Large intestine (tissue), 3 donors: ENCODE results near the gene VWA2. TPM values are rescaled to one million over a fixed set of nuclear protein-coding genes. Genes with fewer than 3 reads are reported as not detected.

Source experiments
- DNase-seq, 2 donors: peaks; one replicate each; pipeline versions ENCODE4 v3.0.0 to v3.0.0-alpha.2; 2013
- H3K27ac ChIP-seq: one replicate; pipeline ENCODE4 v1.5.1; 2013; ENCODE audit warnings: low read length
- H3K27me3 ChIP-seq: 2 replicates; pipeline ENCODE4 v1.6.1; 2013; ENCODE audit warnings: low read length; ENCODE audit not compliant: control insufficient read depth, insufficient read depth
- H3K36me3 ChIP-seq: 2 replicates; pipeline ENCODE4 v1.6.1; 2013; ENCODE audit warnings: low read length; ENCODE audit not compliant: control insufficient read depth, insufficient read depth
- H3K4me1 ChIP-seq: one replicate; pipeline ENCODE4 v1.6.1; 2013; ENCODE audit warnings: low read length; ENCODE audit not compliant: control insufficient read depth, insufficient read depth
- H3K4me3 ChIP-seq: one replicate; pipeline ENCODE4 v1.5.1; 2013; ENCODE audit warnings: low read length
- H3K9me3 ChIP-seq: one replicate; pipeline ENCODE4 v1.6.1; 2013; ENCODE audit warnings: mild to moderate bottlenecking, low read depth, low read length, moderate library complexity; ENCODE audit not compliant: control insufficient read depth
- WGBS: methylation state at CpG from one replicate; pipeline ENCODE4 v1.1.5; 2013; ENCODE audit warnings: low lambda C conversion rate; ENCODE audit not compliant: insufficient coverage; 5-methylcytosine and 5-hydroxymethylcytosine counted together
- polyA plus RNA-seq: library from polyadenylated mRNA; unstranded; fragments of 120-200 nt; gene quantifications from one replicate; pipeline ENCODE4 v1.2.1, GENCODE V29; 2013

The VWA2 gene
- polyA plus RNA-seq, 1 donor: 4.6 TPM

DNA sequence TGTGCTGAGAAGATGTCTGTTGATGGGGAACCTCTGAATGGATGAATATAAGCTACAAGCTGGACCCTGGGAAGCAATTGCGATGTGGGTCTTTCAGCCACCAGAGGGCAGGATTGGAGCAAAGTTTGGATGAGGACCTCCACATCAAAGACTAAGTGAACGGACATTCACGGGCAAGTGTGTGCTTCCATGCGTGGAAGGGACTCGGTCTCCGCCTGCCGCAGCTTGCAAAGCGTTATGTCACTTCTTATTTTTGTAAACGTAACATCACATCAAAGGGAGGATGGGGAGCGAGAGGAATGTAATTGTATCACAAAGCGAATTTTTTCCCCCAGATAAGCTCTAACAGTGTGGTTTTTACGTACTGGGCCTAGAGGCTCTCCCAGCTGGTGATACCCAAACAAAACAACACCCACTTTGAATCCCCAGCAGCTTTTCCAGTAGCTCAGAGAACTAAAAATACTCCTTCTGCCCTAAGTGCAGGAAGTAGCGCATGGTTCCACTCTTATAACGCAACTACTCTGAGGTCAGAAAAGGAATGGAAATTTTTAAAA lies 65.0 kb downstream of the VWA2 start:
- no CpG with 5 or more reads among the region's 14 CpGs for WGBS
- Histone ChIP-seq H3K9me3 (no peaks in the 10 kb centered on the region), H3K4me3 (peak overlapping the region; percentile 7), H3K27ac (no peak overlapping the region), H3K4me1 (peaks cover 3% of the 10 kb centered on the region), H3K36me3 (peaks cover 13% of the 10 kb centered on the region), H3K27me3 (peaks cover 2% of the 10 kb centered on the region)
- peak; percentile 69 to 73 for DNase-seq

DNA sequence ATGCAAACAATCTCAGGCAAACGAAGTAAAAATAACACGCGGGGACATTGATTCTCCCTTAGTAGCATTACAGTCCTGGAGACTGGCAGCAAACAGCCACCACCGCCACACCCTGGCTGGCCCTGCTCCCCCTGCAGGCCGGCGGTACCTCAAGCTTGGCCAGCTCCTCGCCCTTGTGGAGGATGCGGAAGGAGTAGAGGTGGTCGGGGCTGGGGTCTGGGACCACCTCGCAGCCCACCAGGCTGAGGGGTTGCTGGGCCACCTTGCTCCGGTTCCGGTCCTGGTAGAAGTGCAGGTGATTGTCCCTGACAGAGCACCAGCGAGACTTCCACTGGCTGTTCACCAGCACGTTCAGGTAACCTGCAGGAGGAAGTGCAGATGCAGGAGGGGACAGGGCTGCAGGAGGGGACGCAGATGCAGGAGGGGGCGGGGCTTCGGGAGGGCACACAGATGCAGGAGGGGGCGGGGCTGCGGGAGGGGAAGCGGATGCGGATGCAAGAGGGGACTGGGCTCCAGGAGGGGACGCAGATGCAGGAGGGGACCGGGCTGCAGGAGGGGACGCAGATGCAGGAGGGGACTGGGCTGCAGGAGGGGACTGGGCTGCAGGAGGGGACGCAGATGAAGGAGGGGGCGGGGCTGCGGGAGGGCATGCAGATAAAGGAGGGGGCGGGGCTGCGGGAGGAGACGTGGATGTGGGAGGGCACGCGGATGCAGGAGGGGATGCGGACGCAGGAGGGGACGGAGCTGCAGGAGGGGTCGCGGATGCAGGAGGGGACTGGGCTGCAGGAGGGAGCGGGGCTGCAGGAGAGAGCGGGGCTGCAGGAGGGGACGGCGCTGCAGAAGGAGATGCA lies 65.7 kb downstream of the VWA2 start:
- Histone ChIP-seq H3K4me1 (peaks cover 3% of the 10 kb centered on the region), H3K9me3 (no peaks in the 10 kb centered on the region), H3K27me3 (peaks cover 2% of the 10 kb centered on the region), H3K27ac (no peak overlapping the region), H3K4me3 (peak overlapping the region; percentile 7), H3K36me3 (peaks cover 10% of the 10 kb centered on the region)
- no CpG with 5 or more reads among the region's 41 CpGs for WGBS
- DNase-seq: peak; percentile 31 to 54

DNA sequence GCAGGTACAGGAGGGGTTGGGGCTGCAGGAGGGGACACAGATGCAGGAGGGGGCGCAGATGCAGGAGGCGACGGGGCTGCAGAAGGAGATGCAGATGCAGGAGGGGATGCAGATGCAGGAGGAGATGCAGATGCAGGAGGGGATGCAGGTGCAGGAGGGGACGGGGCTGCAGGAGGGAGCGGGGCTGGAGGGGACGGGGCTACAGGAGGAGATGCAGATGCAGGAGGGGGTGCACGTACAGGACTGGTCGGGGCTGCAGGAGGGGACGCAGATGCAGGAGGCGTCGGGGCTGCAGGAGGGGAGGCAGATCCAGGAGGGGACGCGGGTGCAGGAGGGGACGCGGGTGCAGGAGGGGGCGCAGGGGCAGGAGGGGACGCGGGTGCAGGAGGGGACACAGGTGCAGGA lies 66.5 kb downstream of the VWA2 start:
- WGBS: 73% methylated on average over 3 of the region's 18 CpGs
- peaks cover 2% of the 10 kb centered on the region for H3K27me3 ChIP-seq
- no peak overlapping the region for H3K4me3 ChIP-seq
- peaks cover 3% of the 10 kb centered on the region for H3K36me3 ChIP-seq
- no peak for DNase-seq
- no peaks in the 10 kb centered on the region for H3K9me3 ChIP-seq
- no peak overlapping the region for H3K27ac ChIP-seq
- peaks cover 3% of the 10 kb centered on the region for H3K4me1 ChIP-seq

DNA sequence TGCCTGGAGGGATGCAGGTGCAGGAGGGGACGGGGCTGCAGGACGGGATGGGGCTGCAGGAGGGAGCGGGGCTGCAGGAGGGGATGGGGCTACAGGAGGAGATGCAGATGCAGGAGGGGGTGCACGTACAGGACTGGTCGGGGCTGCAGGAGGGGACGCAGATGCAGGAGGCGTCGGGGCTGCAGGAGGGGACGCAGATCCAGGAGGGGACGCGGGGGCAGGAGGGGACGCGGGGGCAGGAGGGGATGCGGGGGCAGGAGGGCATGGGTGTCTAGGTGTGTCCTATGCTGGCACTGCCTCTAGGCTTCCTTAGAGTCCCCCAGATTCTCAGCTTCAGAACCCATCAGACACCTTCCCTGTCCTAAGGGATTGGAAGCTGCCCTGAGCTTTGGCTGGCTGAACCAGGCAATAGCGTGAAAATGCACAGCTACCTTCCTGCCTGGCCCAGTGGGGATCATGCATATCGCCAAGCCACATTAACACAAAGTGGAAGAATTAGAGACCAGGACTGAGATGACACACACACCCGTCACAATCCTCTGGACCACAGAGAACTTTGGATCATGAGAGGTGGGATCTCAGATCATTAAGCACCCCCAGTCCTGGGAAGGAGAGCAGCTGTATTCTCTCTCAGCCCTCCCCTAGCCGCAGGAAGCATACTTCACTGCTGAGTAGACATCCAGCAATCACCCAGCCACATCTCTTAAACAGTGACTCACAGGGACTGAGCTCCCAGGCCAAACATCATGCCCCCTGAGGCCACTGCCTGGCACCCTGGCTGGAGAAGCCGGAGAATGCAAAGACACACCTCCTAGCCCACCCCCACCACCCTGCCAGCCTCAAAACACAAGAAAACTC lies 67.3 kb downstream of the VWA2 start:
- no peak for DNase-seq
- Histone ChIP-seq H3K4me1 (peaks cover 3% of the 10 kb centered on the region), H3K27me3 (peaks cover 2% of the 10 kb centered on the region), H3K9me3 (no peaks in the 10 kb centered on the region), H3K4me3 (no peak overlapping the region), H3K27ac (no peak overlapping the region), H3K36me3 (no peaks in the 10 kb centered on the region)
- whole genome bisulfite sequencing: no CpG with 5 or more reads among the region's 19 CpGs

DNA sequence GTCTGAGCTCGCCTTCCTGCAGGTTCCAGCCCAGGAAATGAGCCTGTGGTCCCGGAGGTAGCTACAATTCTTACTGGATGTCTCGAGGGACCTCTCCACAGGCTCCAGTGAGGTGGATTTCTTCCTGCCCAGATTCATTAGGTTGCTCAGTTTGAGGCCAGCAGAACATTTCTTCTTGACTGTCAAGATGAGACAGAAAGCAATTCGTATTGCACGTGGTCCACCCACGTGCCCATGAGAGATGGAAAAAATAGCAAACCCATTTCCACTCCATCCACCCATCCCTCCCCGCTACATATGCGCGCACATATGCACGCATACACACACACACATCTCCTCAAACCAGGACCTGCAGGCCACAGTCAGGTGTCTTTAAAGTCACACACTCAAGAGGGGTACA lies 68.7 kb downstream of the VWA2 start:
- Histone ChIP-seq H3K9me3 (no peaks in the 10 kb centered on the region), H3K27ac (no peak overlapping the region), H3K36me3 (no peaks in the 10 kb centered on the region), H3K4me1 (peaks cover 3% of the 10 kb centered on the region), H3K4me3 (no peak overlapping the region), H3K27me3 (peaks cover 2% of the 10 kb centered on the region)
- no peak for DNase-seq
- no CpG with 5 or more reads among the region's 10 CpGs for WGBS

DNA sequence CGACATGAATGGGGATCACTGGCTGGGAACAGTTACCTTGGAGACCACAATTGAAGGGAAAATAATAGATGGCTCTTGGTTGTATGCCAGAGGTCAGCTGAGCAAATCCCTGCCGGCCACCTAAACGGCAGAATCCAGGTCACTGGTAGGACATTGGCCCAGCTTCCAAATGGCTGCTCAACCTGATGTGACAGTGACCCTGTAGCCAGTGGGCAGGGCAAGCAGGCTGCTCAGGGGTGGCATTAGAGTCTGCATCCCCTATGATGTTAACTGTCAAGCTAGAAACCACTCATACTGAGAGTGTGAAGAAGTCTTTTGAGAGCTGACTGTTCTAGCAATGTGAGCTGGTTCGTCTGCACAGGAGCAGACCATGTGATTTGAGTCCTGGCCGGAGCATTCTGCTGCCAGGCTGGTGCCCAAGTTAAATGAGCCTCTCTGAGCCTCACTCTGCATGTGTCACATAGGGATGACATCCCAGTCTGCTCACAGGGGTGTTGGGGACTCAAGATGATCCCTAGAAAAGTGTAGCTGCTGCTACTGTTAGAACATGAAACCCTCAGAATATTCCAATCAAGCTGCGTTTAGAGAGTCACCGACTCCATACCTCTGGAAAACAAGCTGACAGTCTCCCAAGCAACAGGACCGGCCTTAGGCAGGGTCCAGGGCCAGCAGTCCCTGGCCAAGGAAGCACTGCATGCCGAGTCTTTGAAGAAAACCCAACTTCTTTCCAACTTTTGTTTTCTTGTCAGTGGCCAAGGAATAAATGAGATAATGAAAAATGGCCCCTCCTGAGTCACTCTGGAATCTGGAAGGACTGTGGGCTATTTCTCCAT lies 69.7 kb downstream of the VWA2 start:
- H3K27me3 ChIP-seq: peaks cover 2% of the 10 kb centered on the region
- no peak for DNase-seq
- H3K36me3 ChIP-seq: no peaks in the 10 kb centered on the region
- H3K9me3 ChIP-seq: no peaks in the 10 kb centered on the region
- H3K27ac ChIP-seq: no peak overlapping the region
- H3K4me1 ChIP-seq: peaks cover 3% of the 10 kb centered on the region
- WGBS: no CpG with 5 or more reads among the region's 9 CpGs
- no peak overlapping the region for H3K4me3 ChIP-seq

DNA sequence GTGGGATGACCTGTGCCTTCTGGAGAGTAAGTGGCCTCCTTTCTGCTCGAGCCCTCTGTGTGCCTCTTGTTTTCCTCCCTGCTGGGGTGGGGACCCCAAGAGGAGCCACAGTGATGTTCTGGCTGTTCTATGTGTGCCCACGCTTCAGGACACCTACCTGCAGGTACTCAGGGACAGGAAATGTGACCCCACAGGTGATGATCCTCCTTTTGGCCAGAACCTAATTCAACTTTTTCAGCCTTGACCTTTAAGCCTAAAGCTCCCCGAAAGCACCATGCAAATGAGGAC lies 70.3 kb downstream of the VWA2 start:
- no CpG with 5 or more reads among the region's 3 CpGs for WGBS
- H3K27me3 ChIP-seq: peaks cover 2% of the 10 kb centered on the region
- DNase-seq: no peak
- H3K4me1 ChIP-seq: peaks cover under 1% of the 10 kb centered on the region
- no peaks in the 10 kb centered on the region for H3K9me3 ChIP-seq
- no peak overlapping the region for H3K27ac ChIP-seq
- no peak overlapping the region for H3K4me3 ChIP-seq
- no peaks in the 10 kb centered on the region for H3K36me3 ChIP-seq

DNA sequence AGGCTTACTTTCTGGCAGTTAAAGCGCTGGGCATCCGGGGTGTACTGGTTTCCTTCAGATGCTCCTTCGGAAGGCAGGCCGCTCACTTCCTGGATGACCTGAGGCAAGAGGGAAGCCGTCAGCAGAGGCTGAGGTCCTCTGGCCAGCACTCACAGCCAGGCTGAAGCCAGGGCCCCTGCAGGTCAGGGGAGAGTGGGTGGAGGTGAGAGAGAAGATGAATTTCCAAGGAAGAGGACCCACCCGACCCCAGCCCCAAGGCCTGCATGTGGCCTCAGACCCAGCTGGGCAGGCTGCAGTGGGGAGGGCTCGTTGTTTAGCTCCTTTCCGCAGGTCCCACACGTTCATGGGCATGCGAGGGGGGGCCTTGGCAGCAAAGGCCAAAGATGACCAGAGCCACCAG lies 71.3 kb downstream of the VWA2 start:
- WGBS: no CpG with 5 or more reads among the region's 10 CpGs

DNA sequence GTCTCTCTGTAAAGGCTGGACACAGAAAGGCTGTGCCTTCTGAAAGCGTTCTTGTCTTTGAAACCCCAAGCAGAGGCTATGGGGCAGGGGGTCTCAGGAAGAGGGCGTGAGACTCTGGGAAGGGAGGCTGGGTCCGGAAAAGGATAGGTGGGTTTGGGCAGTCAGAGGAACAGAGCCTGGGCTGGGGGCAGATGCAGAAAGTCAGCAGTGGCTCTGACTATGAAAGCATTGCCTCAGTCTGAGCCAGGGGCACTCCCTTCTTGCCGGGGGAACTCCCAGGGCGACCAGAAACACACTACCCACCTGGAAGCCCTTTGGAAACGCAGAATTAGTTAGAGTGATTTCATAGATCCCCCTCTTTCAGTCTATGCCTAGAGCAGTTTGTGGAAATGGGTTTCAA lies 72.0 kb downstream of the VWA2 start:
- no peaks in the 10 kb centered on the region for H3K9me3 ChIP-seq
- DNase-seq: no peak
- no peaks in the 10 kb centered on the region for H3K4me1 ChIP-seq
- no peak overlapping the region for H3K27ac ChIP-seq
- H3K27me3 ChIP-seq: peaks cover 2% of the 10 kb centered on the region
- no peaks in the 10 kb centered on the region for H3K36me3 ChIP-seq
- WGBS: no CpG with 5 or more reads among the region's 6 CpGs
- no peak overlapping the region for H3K4me3 ChIP-seq

More for the DNA sequence above, 71.3 kb downstream of the VWA2 start:
- Histone ChIP-seq H3K9me3 (no peaks in the 10 kb centered on the region), H3K27ac (no peak overlapping the region), H3K27me3 (peaks cover 2% of the 10 kb centered on the region), H3K36me3 (no peaks in the 10 kb centered on the region), H3K4me3 (no peak overlapping the region), H3K4me1 (no peaks in the 10 kb centered on the region)
- no peak for DNase-seq
